ENCODE data around the gene GDPD5. TPM values are rescaled to one million over a fixed set of nuclear protein-coding genes. Genes with fewer than 3 reads are reported as not detected.

The GDPD5 gene
- total RNA-seq, 4 donors from 2014 or later = 5.1 to 9.3 (median 8.4) TPM

GRCh38 chr11:75534259-75535069 is 8.7 kb upstream of the GDPD5 start:
- no peaks in the 10 kb centered on the region for H3K9me3 ChIP-seq
- DNase-seq (ENCODE audit: extremely low spot score) = no peak
- peaks cover 0 to 10% (median 6%) of the 10 kb centered on the region in 4 donors for H3K4me1 ChIP-seq
- no peak overlapping the region for H3K4me3 ChIP-seq
- TF ChIP-seq POLR2AphosphoS5 (IDR thresholded peaks at IDR 0.05) (no peak), POLR2A (IDR thresholded peaks at IDR 0.05; ENCODE audit: low read depth) (no peak), CTCF (IDR thresholded peaks at IDR 0.05) (no peak), EP300 (IDR thresholded peaks at IDR 0.05) (no peak)
- H3K27ac ChIP-seq (replicated peaks in 1 of 4) = no peak overlapping the region
- WGBS = 61% methylated on average over 15 of the region's 15 CpGs
- intact Hi-C loops (cut with DNase I) = loop anchor here (5.0 to 10.0 kb wide), 2 partner anchors 147 to 260 kb away; no protein-coding TSS in a partner anchor
- H3K36me3 ChIP-seq = no peaks in the 10 kb centered on the region
- no peaks in the 10 kb centered on the region for H3K27me3 ChIP-seq

GRCh38 chr11:75533896-75534258 is 8.1 kb upstream of the GDPD5 start:
- Histone ChIP-seq H3K36me3 (no peaks in the 10 kb centered on the region), H3K4me1 (peaks cover 0 to 10% (median 6%) of the 10 kb centered on the region in 4 donors), H3K27me3 (no peaks in the 10 kb centered on the region), H3K4me3 (no peak overlapping the region), H3K27ac (replicated peaks in 1 of 4) (no peak overlapping the region), H3K9me3 (no peaks in the 10 kb centered on the region)
- no peak for TF ChIP-seq CTCF (IDR thresholded peaks at IDR 0.05)
- no peak for TF ChIP-seq POLR2AphosphoS5 (IDR thresholded peaks at IDR 0.05)
- no peak for TF ChIP-seq EP300 (IDR thresholded peaks at IDR 0.05)
- TF ChIP-seq POLR2A (IDR thresholded peaks at IDR 0.05; ENCODE audit: low read depth) = no peak
- 76% methylated on average over 1 of the region's 1 CpG for WGBS
- DNase-seq (ENCODE audit: extremely low spot score) = no peak
- intact Hi-C loops (cut with DNase I) = loop anchor here (5.0 to 10.0 kb wide), 2 partner anchors 147 to 259 kb away; no protein-coding TSS in a partner anchor

- peaks cover 0 to 10% (median 6%) of the 10 kb centered on the region in 4 donors for H3K4me1 ChIP-seq
- intact Hi-C loops (cut with DNase I) = loop anchor here (5.0 to 10.0 kb wide), 2 partner anchors 145 to 258 kb away; no protein-coding TSS in a partner anchor
Observed at GRCh38 chr11:75532200-75533048, 6.7 kb upstream of the GDPD5 start.

GRCh38 chr11:75531325-75531724 is 5.6 kb upstream of the GDPD5 start:
- intact Hi-C loops (cut with DNase I) = loop anchor here (1.0 to 10.0 kb wide), 3 partner anchors 86 to 257 kb away; no protein-coding TSS in a partner anchor
- Histone ChIP-seq H3K27me3 (no peaks in the 10 kb centered on the region), H3K4me3 (no peak overlapping the region), H3K4me1 (peaks cover 4 to 10% (median 9%) of the 10 kb centered on the region in 4 donors), H3K9me3 (no peaks in the 10 kb centered on the region), H3K27ac (replicated peaks in 1 of 4) (no peak overlapping the region), H3K36me3 (no peaks in the 10 kb centered on the region)
- DNase-seq (ENCODE audit: extremely low spot score) = no peak
- no peak for TF ChIP-seq POLR2AphosphoS5 (IDR thresholded peaks at IDR 0.05)
- TF ChIP-seq EP300 (IDR thresholded peaks at IDR 0.05) = no peak
- TF ChIP-seq CTCF (IDR thresholded peaks at IDR 0.05) = no peak
- no peak for TF ChIP-seq POLR2A (IDR thresholded peaks at IDR 0.05; ENCODE audit: low read depth)
- 70% methylated on average over 4 of the region's 4 CpGs for WGBS

More at GRCh38 chr11:75532200-75533048, 6.7 kb upstream of the GDPD5 start:
- no peaks in the 10 kb centered on the region for H3K36me3 ChIP-seq
- no peak overlapping the region for H3K4me3 ChIP-seq
- H3K27me3 ChIP-seq = no peaks in the 10 kb centered on the region
- TF ChIP-seq POLR2AphosphoS5 (IDR thresholded peaks at IDR 0.05) = no peak
- TF ChIP-seq CTCF (IDR thresholded peaks at IDR 0.05) = peak; percentile 89 to 95 (median 89)
- 42% methylated on average over 7 of the region's 7 CpGs for WGBS
- DNase-seq (ENCODE audit: extremely low spot score) = no peak
- no peak overlapping the region for H3K27ac ChIP-seq (replicated peaks in 1 of 4)
- H3K9me3 ChIP-seq = no peaks in the 10 kb centered on the region
